ENCODE results near the gene USP25.

USP25 gene

DNA sequence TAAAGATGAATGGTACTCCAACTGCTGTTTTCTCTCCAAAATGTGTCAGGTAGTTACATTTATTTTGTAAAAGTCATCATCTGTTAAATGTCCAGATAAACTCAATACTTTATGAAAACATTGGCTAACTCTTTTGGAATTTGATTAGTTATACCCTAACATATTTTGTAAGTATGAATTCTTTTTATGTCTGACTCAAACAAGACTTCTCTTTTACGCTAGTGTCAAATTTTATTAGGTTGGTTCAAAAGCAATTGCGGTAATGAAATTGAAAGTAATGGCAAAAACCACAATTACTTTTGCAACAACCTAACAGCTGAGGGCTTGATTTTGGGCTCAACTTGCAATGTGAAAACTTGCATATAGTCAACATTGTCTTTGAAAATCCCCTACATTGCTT lies 41.0 kb upstream of the USP25 start:
- POLR2A ChIA-PET = no interaction called here
- no peak for DNase-seq (ENCODE audit: extremely low spot score)

DNA sequence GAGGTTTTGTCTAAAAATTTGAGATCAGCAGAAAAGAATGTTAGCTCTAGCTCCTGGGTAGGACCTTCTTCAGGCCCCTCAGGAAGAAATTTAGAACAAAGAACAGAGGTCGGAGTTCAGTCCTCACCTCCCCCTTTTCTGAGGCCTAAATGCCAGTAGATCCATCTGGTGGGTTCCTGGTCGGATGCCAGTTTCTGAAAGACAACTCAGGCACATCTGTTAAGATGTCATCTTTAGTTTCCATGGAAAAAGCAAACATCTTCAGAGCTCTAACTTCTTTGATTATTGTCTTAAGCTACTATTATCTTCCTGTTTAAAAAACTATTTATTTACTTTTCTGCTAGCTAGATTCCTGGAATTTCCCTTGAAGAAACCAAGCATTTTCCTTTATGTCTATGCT lies 37.1 kb upstream of the USP25 start:
- ChIA-PET POLR2A (no interaction called here), CTCF (no interaction called here)
- TF ChIP-seq SP1 (IDR thresholded peaks at IDR 0.05) (no peak), BHLHE40 (IDR thresholded peaks at IDR 0.05; ENCODE audit: borderline replicate concordance) (no peak), L3MBTL2 (conservative IDR thresholded peaks at IDR 0.05) (no peak), HDGF (IDR thresholded peaks at IDR 0.05; ENCODE audit: borderline replicate concordance) (no peak), TARDBP (IDR thresholded peaks at IDR 0.05) (no peak), ZNF384 (IDR thresholded peaks at IDR 0.05) (no peak), FOXM1 (IDR thresholded peaks at IDR 0.05; ENCODE audit: borderline replicate concordance) (no peak), FOXK2 (IDR thresholded peaks at IDR 0.05) (no peak), SUZ12 (IDR thresholded peaks at IDR 0.05) (no peak), NFRKB (IDR thresholded peaks at IDR 0.05) (no peak), ELF4 (IDR thresholded peaks at IDR 0.05) (no peak), ARNT (IDR thresholded peaks at IDR 0.05) (no peak), FOXA1 (IDR thresholded peaks at IDR 0.05) (no peak), LEF1 (IDR thresholded peaks at IDR 0.05; ENCODE audit: borderline replicate concordance) (no peak), CTBP1 (IDR thresholded peaks at IDR 0.05; ENCODE audit: borderline replicate concordance) (no peak)
- TF ChIP-seq, protein P1, sequence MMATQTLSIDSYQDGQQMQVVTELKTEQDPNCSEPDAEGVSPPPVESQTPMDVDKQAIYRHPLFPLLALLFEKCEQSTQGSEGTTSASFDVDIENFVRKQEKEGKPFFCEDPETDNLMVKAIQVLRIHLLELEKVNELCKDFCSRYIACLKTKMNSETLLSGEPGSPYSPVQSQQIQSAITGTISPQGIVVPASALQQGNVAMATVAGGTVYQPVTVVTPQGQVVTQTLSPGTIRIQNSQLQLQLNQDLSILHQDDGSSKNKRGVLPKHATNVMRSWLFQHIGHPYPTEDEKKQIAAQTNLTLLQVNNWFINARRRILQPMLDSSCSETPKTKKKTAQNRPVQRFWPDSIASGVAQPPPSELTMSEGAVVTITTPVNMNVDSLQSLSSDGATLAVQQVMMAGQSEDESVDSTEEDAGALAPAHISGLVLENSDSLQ (IDR thresholded peaks at IDR 0.05) = no peak
- no peak for DNase-seq (ENCODE audit: extremely low spot score)

More for the DNA sequence above, 41.0 kb upstream of the USP25 start:
- TF ChIP-seq ARNT (IDR thresholded peaks at IDR 0.05) (no peak), BHLHE40 (IDR thresholded peaks at IDR 0.05; ENCODE audit: borderline replicate concordance) (no peak), CTBP1 (IDR thresholded peaks at IDR 0.05; ENCODE audit: borderline replicate concordance) (no peak)
- CTCF ChIA-PET = no interaction called here

DNA sequence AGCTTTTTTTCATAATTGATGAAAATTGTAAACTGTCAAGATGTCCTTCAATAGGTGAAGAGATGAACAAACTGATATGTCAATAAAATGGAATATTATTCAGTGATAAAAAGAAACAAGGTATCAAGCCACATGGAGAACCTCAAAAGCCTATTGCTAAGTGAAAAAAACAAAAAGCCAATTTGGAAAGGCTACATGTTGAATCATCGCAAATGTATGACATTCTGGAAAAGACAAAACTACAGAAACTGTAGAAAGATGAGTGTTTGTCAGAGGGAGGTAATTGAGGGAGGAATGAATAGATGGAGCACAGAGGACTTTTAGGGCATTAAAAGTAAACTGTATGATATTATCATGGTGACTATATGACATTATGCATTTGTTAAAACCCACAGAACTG lies 34.5 kb upstream of the USP25 start:
- TF ChIP-seq CTBP1 (IDR thresholded peaks at IDR 0.05; ENCODE audit: borderline replicate concordance) (no peak), TARDBP (IDR thresholded peaks at IDR 0.05) (no peak), L3MBTL2 (conservative IDR thresholded peaks at IDR 0.05) (no peak), BHLHE40 (IDR thresholded peaks at IDR 0.05; ENCODE audit: borderline replicate concordance) (no peak), ELF4 (IDR thresholded peaks at IDR 0.05) (no peak), FOXM1 (IDR thresholded peaks at IDR 0.05; ENCODE audit: borderline replicate concordance) (no peak), SP1 (IDR thresholded peaks at IDR 0.05) (no peak), SUZ12 (IDR thresholded peaks at IDR 0.05) (no peak)
- TF ChIP-seq, protein P1 (IDR thresholded peaks at IDR 0.05) = no peak
- POLR2A ChIA-PET = no interaction called here
- CTCF ChIA-PET = no interaction called here
- no peak for DNase-seq (ENCODE audit: extremely low spot score)

DNA sequence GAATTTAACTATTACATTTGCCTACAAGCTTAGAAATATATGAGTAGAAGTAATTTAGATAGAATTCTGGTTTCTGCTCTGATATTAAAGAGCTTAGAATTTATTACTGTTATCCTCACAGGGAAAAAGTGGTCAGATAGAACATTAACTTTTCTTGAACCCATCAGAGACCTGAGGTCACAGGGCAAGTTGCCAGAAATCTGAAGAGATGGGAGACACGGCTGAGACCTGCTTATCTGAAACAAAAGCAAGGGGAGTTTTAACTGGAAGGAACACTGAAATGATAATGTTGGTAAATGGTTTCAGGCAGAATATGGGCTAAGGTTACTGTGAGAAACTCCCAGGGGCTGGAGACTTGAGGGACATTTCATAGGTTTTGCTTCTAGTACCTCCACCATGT lies 28.0 kb upstream of the USP25 start:
- ChIA-PET CTCF (no interaction called here), POLR2A (no interaction called here)
- DNase-seq (ENCODE audit: extremely low spot score) = no peak
- TF ChIP-seq ZNF384 (IDR thresholded peaks at IDR 0.05) (no peak), NFRKB (IDR thresholded peaks at IDR 0.05) (no peak), TARDBP (IDR thresholded peaks at IDR 0.05) (no peak), LEF1 (IDR thresholded peaks at IDR 0.05; ENCODE audit: borderline replicate concordance) (no peak), FOXK2 (IDR thresholded peaks at IDR 0.05) (no peak), HDGF (IDR thresholded peaks at IDR 0.05; ENCODE audit: borderline replicate concordance) (no peak), FOXM1 (IDR thresholded peaks at IDR 0.05; ENCODE audit: borderline replicate concordance) (no peak), L3MBTL2 (conservative IDR thresholded peaks at IDR 0.05) (no peak), SUZ12 (IDR thresholded peaks at IDR 0.05) (no peak), SP1 (IDR thresholded peaks at IDR 0.05) (no peak), ELF4 (IDR thresholded peaks at IDR 0.05) (no peak), FOXA1 (IDR thresholded peaks at IDR 0.05) (no peak), CTBP1 (IDR thresholded peaks at IDR 0.05; ENCODE audit: borderline replicate concordance) (no peak), ARNT (IDR thresholded peaks at IDR 0.05) (no peak), BHLHE40 (IDR thresholded peaks at IDR 0.05; ENCODE audit: borderline replicate concordance) (no peak)
- TF ChIP-seq, protein P1 (IDR thresholded peaks at IDR 0.05) = no peak

DNA sequence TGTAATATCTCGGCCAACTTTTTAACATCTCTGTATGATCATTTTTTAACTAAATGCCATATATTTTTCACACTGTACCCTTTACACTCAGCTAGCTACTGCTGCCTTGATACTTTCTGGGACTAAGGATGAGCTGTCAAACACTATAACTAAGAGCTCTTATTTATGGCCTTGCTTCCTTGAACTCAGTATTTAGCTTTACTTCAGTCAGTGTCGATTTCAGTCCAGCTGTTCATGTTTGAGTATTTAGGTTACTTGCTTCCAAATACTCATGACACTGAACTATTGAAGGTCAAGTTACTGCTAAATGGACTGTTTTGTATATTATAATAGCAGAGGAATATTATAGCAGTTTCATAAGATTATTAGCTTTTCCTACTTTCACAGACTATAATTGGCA lies 25.9 kb upstream of the USP25 start:
- no peak for DNase-seq (ENCODE audit: extremely low spot score)
- ChIA-PET CTCF (no interaction called here), POLR2A (no interaction called here)
- TF ChIP-seq, protein P1 (IDR thresholded peaks at IDR 0.05) = no peak
- no peak for TF ChIP-seq SP1 (IDR thresholded peaks at IDR 0.05)
- no peak for TF ChIP-seq CTBP1 (IDR thresholded peaks at IDR 0.05; ENCODE audit: borderline replicate concordance)
- no peak for TF ChIP-seq HDGF (IDR thresholded peaks at IDR 0.05; ENCODE audit: borderline replicate concordance)
- TF ChIP-seq NFRKB (IDR thresholded peaks at IDR 0.05) = no peak
- TF ChIP-seq ELF4 (IDR thresholded peaks at IDR 0.05) = no peak
- TF ChIP-seq ZNF384 (IDR thresholded peaks at IDR 0.05) = no peak
- no peak for TF ChIP-seq TARDBP (IDR thresholded peaks at IDR 0.05)
- TF ChIP-seq L3MBTL2 (conservative IDR thresholded peaks at IDR 0.05) = no peak
- no peak for TF ChIP-seq LEF1 (IDR thresholded peaks at IDR 0.05; ENCODE audit: borderline replicate concordance)
- no peak for TF ChIP-seq FOXA1 (IDR thresholded peaks at IDR 0.05)
- TF ChIP-seq ARNT (IDR thresholded peaks at IDR 0.05) = no peak
- TF ChIP-seq SUZ12 (IDR thresholded peaks at IDR 0.05) = no peak
- TF ChIP-seq BHLHE40 (IDR thresholded peaks at IDR 0.05; ENCODE audit: borderline replicate concordance) = no peak
- TF ChIP-seq FOXK2 (IDR thresholded peaks at IDR 0.05) = no peak
- TF ChIP-seq FOXM1 (IDR thresholded peaks at IDR 0.05; ENCODE audit: borderline replicate concordance) = no peak

DNA sequence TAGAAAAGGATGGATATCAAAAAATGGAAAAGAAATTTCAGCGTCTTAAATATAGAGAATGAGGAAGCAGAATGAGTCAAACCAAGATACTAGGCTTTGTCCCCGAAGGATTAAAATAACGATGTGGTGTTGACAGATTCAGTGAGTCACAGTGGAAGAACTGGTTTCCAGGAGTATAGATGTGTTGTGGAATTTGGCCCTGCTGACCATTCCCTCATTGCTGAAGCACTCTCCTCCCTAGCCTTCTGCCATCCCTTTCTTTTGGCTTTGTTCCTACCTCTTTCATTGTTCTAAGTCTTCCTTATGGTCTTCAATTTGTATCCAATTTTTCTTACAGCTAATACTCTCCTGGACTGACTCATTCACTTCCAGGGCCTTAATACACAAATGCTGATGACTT lies 23.1 kb upstream of the USP25 start:
- CTCF ChIA-PET = no interaction called here
- POLR2A ChIA-PET = no interaction called here

More for the DNA sequence above, 23.1 kb upstream of the USP25 start:
- TF ChIP-seq TARDBP (IDR thresholded peaks at IDR 0.05) (no peak), SP1 (IDR thresholded peaks at IDR 0.05) (no peak), FOXK2 (IDR thresholded peaks at IDR 0.05) (no peak)
- DNase-seq (ENCODE audit: extremely low spot score) = no peak

All from HEK293T (cell line).